Upper lobe of left lung (tissue), 6 donors: ENCODE measurements around the gene TLE4. TPM values are rescaled to one million over a fixed set of nuclear protein-coding genes. Genes with fewer than 3 reads are reported as not detected.

Experiments
- ATAC-seq, 2 donors: fragments of 200-7000 bp; cut with Tn5 transposase; one replicate each; pipeline ENCODE4 v1.9.1; 2022; ENCODE audit warnings: mild to moderate bottlenecking in 2 of 2, moderate library complexity in 2 of 2; ENCODE audit not compliant: low FRiP score in 2 of 2
- DNase-seq, 2 donors: peaks; one replicate each; pipeline ENCODE4 v3.0.0-alpha.2; 2019 to 2020
- H3K27ac ChIP-seq, 4 donors: fragments of 200-600 bp; sonication (generic); one replicate each; pipeline ENCODE4 v1.5.1; 2016 to 2019
- H3K27me3 ChIP-seq, 4 donors: fragments of 200-600 bp; sonication (generic); one replicate each; pipeline ENCODE4 v1.5.1; 2017 to 2019
- H3K36me3 ChIP-seq, 4 donors: fragments of 200-600 bp; sonication (generic); one replicate each; pipeline ENCODE4 v1.5.1; 2016 to 2019
- H3K4me1 ChIP-seq, 4 donors: fragments of 200-600 bp; sonication (generic); one replicate each; pipeline ENCODE4 v1.5.1; 2018 to 2019
- H3K4me3 ChIP-seq, 4 donors: fragments of 200-600 bp; sonication (generic); one replicate each; pipeline ENCODE4 v1.5.1; 2017 to 2019; ENCODE audit warnings: mild to moderate bottlenecking in 2 of 4, moderate library complexity in 1 of 4
- H3K9me3 ChIP-seq, 4 donors: fragments of 200-600 bp; sonication (generic); one replicate each; pipeline ENCODE4 v1.5.1; 2018 to 2019
- CTCF ChIP-seq, 6 experiments: fragments of 450-650 bp in 4 of 6; fragments of 200-600 bp in 2 of 6; sonication (generic) in 2 of 6; IDR thresholded peaks; one replicate each; pipeline ENCODE4 v1.5.1; 2016 to 2019; ENCODE audit warnings: antibody characterized with exemption in 6 of 6
- EP300 ChIP-seq, 4 donors: sonication (generic); formaldehyde crosslinking; IDR thresholded peaks; one replicate each; pipeline ENCODE4 v1.5.1; 2017; ENCODE audit warnings: antibody characterized with exemption in 4 of 4, control low read depth in 2 of 4
- POLR2A ChIP-seq, 4 donors: fragments of 450-650 bp; IDR thresholded peaks; one replicate each; pipeline ENCODE4 v1.5.1; 2016 to 2017; ENCODE audit warnings: antibody characterized with exemption in 4 of 4, mild to moderate bottlenecking in 2 of 4
- POLR2AphosphoS5 ChIP-seq, 2 donors: sonication (generic); formaldehyde crosslinking; IDR thresholded peaks; one replicate each; pipeline ENCODE4 v1.5.1; 2017; ENCODE audit warnings: antibody characterized with exemption in 2 of 2
- WGBS, 2 donors: methylation state at CpG; one replicate each; pipeline ENCODE4 v1.1.5; 2017 to 2018; 5-methylcytosine and 5-hydroxymethylcytosine counted together
- total RNA-seq, 6 donors: library from RNA; depleted of rRNA in 4 of 6; stranded (reverse); fragments of >200 nt in 4 of 6; gene quantifications; one replicate each; pipeline versions ENCODE4 v1.1.0 to v1.2.1, GENCODE V29; 2016 to 2021
- donor health status: DM: no; HTN: no; CAD: no; lungs with moderate emphysema.
- donor health status: DM: no; HTN: yes; CAD: no; lungs with severe emphysema.

TLE4 gene
- total RNA-seq, 6 donors from 2014 or later: 37.7 to 152 (median 46.7) TPM

- no peak for DNase-seq
- no peak overlapping the region for H3K27ac ChIP-seq
- TF ChIP-seq POLR2A (IDR thresholded peaks at IDR 0.05) (no peak), POLR2AphosphoS5 (IDR thresholded peaks at IDR 0.05) (no peak), EP300 (IDR thresholded peaks at IDR 0.05) (no peak), CTCF (IDR thresholded peaks at IDR 0.05) (no peak)
- no peak for ATAC-seq
- H3K27me3 ChIP-seq: no peaks in the 10 kb centered on the region
- 88 to 93% methylated on average over 5 of the region's 5 CpGs for WGBS, 2 donors
- H3K4me3 ChIP-seq: no peak overlapping the region
- H3K4me1 ChIP-seq: peaks cover 14 to 26% (median 16%) of the 10 kb centered on the region in 4 donors
- H3K36me3 ChIP-seq: no peaks in the 10 kb centered on the region
- no peaks in the 10 kb centered on the region for H3K9me3 ChIP-seq
These were observed 38.4 kb downstream of the TLE4 start for GRCh38 chr9:79610019-79610631.

GRCh38 chr9:79610791-79611614 is 39.2 kb downstream of the TLE4 start:
- no peaks in the 10 kb centered on the region for H3K27me3 ChIP-seq
- no peak overlapping the region for H3K4me3 ChIP-seq
- peak overlapping the region; percentile 9 to 71 (median 58) for H3K27ac ChIP-seq
- no peaks in the 10 kb centered on the region for H3K9me3 ChIP-seq
- peaks cover 14 to 26% (median 16%) of the 10 kb centered on the region in 4 donors for H3K4me1 ChIP-seq
- no peak for DNase-seq
- no peaks in the 10 kb centered on the region for H3K36me3 ChIP-seq
- peak in 1 of 2 donors; percentile 79 for ATAC-seq
- WGBS, 2 donors: 74 to 85% methylated on average over 4 of the region's 4 CpGs
- peak in 1 of 4 donors; percentile 29 for TF ChIP-seq EP300 (IDR thresholded peaks at IDR 0.05)
- TF ChIP-seq POLR2A (IDR thresholded peaks at IDR 0.05): no peak
- TF ChIP-seq CTCF (IDR thresholded peaks at IDR 0.05): no peak
- peak in 1 of 2 donors; percentile 60 for TF ChIP-seq POLR2AphosphoS5 (IDR thresholded peaks at IDR 0.05)

GRCh38 chr9:79613145-79613544 is 41.4 kb downstream of the TLE4 start:
- no peak for TF ChIP-seq CTCF (IDR thresholded peaks at IDR 0.05)
- no peak for TF ChIP-seq EP300 (IDR thresholded peaks at IDR 0.05)
- no peak for TF ChIP-seq POLR2AphosphoS5 (IDR thresholded peaks at IDR 0.05)
- no peak for TF ChIP-seq POLR2A (IDR thresholded peaks at IDR 0.05)
- Histone ChIP-seq H3K9me3 (no peaks in the 10 kb centered on the region), H3K27ac (no peak overlapping the region), H3K4me1 (peaks cover 14 to 26% (median 21%) of the 10 kb centered on the region in 4 donors), H3K27me3 (no peaks in the 10 kb centered on the region), H3K4me3 (no peak overlapping the region), H3K36me3 (no peaks in the 10 kb centered on the region)
- 76% methylated on average over 3 of the region's 3 CpGs for WGBS, 2 donors
- ATAC-seq (no peak), DNase-seq (no peak)

- Histone ChIP-seq H3K36me3 (no peaks in the 10 kb centered on the region), H3K4me1 (peaks cover 14 to 26% (median 21%) of the 10 kb centered on the region in 4 donors), H3K27ac (no peak overlapping the region), H3K27me3 (no peaks in the 10 kb centered on the region), H3K4me3 (no peak overlapping the region), H3K9me3 (no peaks in the 10 kb centered on the region)
- WGBS, 2 donors: 95 to 96% methylated on average over 5 of the region's 5 CpGs
- ATAC-seq: no peak
- TF ChIP-seq POLR2A (IDR thresholded peaks at IDR 0.05) (no peak), EP300 (IDR thresholded peaks at IDR 0.05) (no peak), CTCF (IDR thresholded peaks at IDR 0.05) (no peak), POLR2AphosphoS5 (IDR thresholded peaks at IDR 0.05) (no peak)
- DNase-seq: no peak
These were observed 43.3 kb downstream of the TLE4 start for GRCh38 chr9:79615038-79615437.
